Measurements from ENCODE around the gene GNB1.

The GNB1 gene

GRCh38 chr1:1825217-1825616 lies 65.7 kb downstream of the GNB1 start:
- no peak for DNase-seq (ENCODE audit: low spot score)

GRCh38 chr1:1819762-1820161 lies 71.1 kb downstream of the GNB1 start:
- DNase-seq (ENCODE audit: low spot score): no peak

GRCh38 chr1:1817221-1817620 lies 73.7 kb downstream of the GNB1 start:
- DNase-seq (ENCODE audit: low spot score): no peak

- DNase-seq (ENCODE audit: low spot score): no peak
Observed at GRCh38 chr1:1815606-1816281, 75.1 kb downstream of the GNB1 start.

GRCh38 chr1:1809489-1809888 lies 81.4 kb downstream of the GNB1 start:
- no peak for DNase-seq (ENCODE audit: low spot score)

- no peak for DNase-seq (ENCODE audit: low spot score)
Observed at GRCh38 chr1:1808206-1808605, 82.7 kb downstream of the GNB1 start.

GRCh38 chr1:1806890-1807289 lies 84.0 kb downstream of the GNB1 start:
- DNase-seq (ENCODE audit: low spot score): no peak

- DNase-seq (ENCODE audit: low spot score): no peak
Observed at GRCh38 chr1:1804301-1804700, 86.6 kb downstream of the GNB1 start.

GRCh38 chr1:1802871-1803270 lies 88.0 kb downstream of the GNB1 start:
- DNase-seq (ENCODE audit: low spot score): no peak

GRCh38 chr1:1799716-1800115 lies 91.2 kb downstream of the GNB1 start:
- no peak for DNase-seq (ENCODE audit: low spot score)

- no peak for DNase-seq (ENCODE audit: low spot score)
Observed at GRCh38 chr1:1797731-1798341, 93.1 kb downstream of the GNB1 start.

- no peak for DNase-seq (ENCODE audit: low spot score)
Observed at GRCh38 chr1:1796466-1796865, 94.4 kb downstream of the GNB1 start.

GRCh38 chr1:1794999-1795398 lies 95.9 kb downstream of the GNB1 start:
- no peak for DNase-seq (ENCODE audit: low spot score)

GRCh38 chr1:1793481-1794244 lies 97.2 kb downstream of the GNB1 start:
- no peak for DNase-seq (ENCODE audit: low spot score)

GRCh38 chr1:1788646-1789431 lies 102.0 kb downstream of the GNB1 start:
- DNase-seq (ENCODE audit: low spot score): no peak

- no peak for DNase-seq (ENCODE audit: low spot score)
Observed at GRCh38 chr1:1788136-1788535, 102.8 kb downstream of the GNB1 start.

- no peak for DNase-seq (ENCODE audit: low spot score)
Observed at GRCh38 chr1:1786836-1787605, 103.9 kb downstream of the GNB1 start.

- DNase-seq (ENCODE audit: low spot score): no peak
Observed at GRCh38 chr1:1785666-1786065, 105.2 kb downstream of the GNB1 start.

- no peak for DNase-seq (ENCODE audit: low spot score)
Observed at GRCh38 chr1:1784933-1785332, 106.0 kb downstream of the GNB1 start.

- no peak for DNase-seq (ENCODE audit: low spot score)
Observed at GRCh38 chr1:1783320-1783719, 107.6 kb downstream of the GNB1 start.

- DNase-seq (ENCODE audit: low spot score): no peak
Observed at GRCh38 chr1:1782399-1783221, 108.3 kb downstream of the GNB1 start.
